GM12878 (cell line): ENCODE measurements around the gene CMC1. TPM values are rescaled to one million over a fixed set of nuclear protein-coding genes. Genes with fewer than 3 reads are reported as not detected.

Experiments used
- ATAC-seq: fragments of 200-7000 bp; cut with Tn5 transposase; 3 replicates; pipeline ENCODE4 v1.9.1; 2020; ENCODE audit warnings: mild to moderate bottlenecking, moderate library complexity
- BruUV-seq: library from RNA; stranded (reverse); fragments of 400-500 nt; replicated peaks from 2 replicates; lab custom pipeline; 2021; lab: Mats Ljungman, UMichigan
- CTCF ChIA-PET: fragments of 300-600 bp; sonication (Branson Sonifier 250); formaldehyde crosslinking; extraction: SDS; loops from one replicate; lab custom pipeline; 2021; ENCODE audit warnings: inconsistent platforms; lab: Yijun Ruan, JAX
- POLR2A ChIA-PET: fragments of 350-600 bp; formaldehyde crosslinking; extraction: SDS; loops from one replicate; lab custom pipeline; 2021; ENCODE audit warnings: inconsistent platforms; lab: Charles Lee
- RAD21 ChIA-PET: fragments of 300-600 bp; sonication (Branson Sonifier 250); formaldehyde crosslinking; loops from one replicate; lab custom pipeline; 2023; ENCODE audit warnings: antibody characterized with exemption; ENCODE audit not compliant: unreplicated experiment; lab: Charles Lee
- SMC1A ChIA-PET: fragments of 300-600 bp; sonication (Branson Sonifier 250); formaldehyde crosslinking; loops from one replicate; lab custom pipeline; 2023; ENCODE audit not compliant: unreplicated experiment, uncharacterized antibody; lab: Charles Lee
- DNase-seq: peaks from one replicate; pipeline ENCODE4 v3.0.0-alpha.2; 2011; ENCODE audit warnings: low read depth, low spot score
- FAIRE-seq: peaks from 3 replicates; lab custom pipeline; 2011; peaks lifted over from hg19 to GRCh38; lab: Jason Lieb, UNC
- H2AFZ ChIP-seq: 2 replicates; pipeline ENCODE4 v1.6.0; 2011; ENCODE audit warnings: low read depth, low read length, control low read depth; ENCODE audit not compliant: control insufficient read depth
- H3K27ac ChIP-seq: 2 replicates; pipeline ENCODE4 v1.5.1; 2011; ENCODE audit warnings: control low read depth; ENCODE audit not compliant: control insufficient read depth, insufficient read depth
- H3K27me3 ChIP-seq, 2 experiments: replicated peaks in 1 of 2; 2 replicates each; pipeline versions ENCODE4 v1.6.0 to v1.6.1; 2011; ENCODE audit warnings: low read length in 1 of 2; ENCODE audit not compliant: control insufficient read depth in 2 of 2, insufficient read depth in 2 of 2
- H3K36me3 ChIP-seq, 2 experiments: 2 replicates each; pipeline ENCODE4 v1.5.1; 2011; ENCODE audit warnings: low read length in 1 of 2; ENCODE audit not compliant: control insufficient read depth in 2 of 2, insufficient read depth in 2 of 2
- H3K4me1 ChIP-seq: 2 replicates; pipeline ENCODE4 v1.6.1; 2011; ENCODE audit warnings: mild to moderate bottlenecking, low read length, moderate library complexity, mixed read lengths; ENCODE audit not compliant: control insufficient read depth, insufficient read depth
- H3K4me2 ChIP-seq: 2 replicates; pipeline ENCODE4 v1.6.0; 2011; ENCODE audit warnings: control low read depth; ENCODE audit not compliant: control insufficient read depth, insufficient read depth
- H3K4me3 ChIP-seq: fragments of 200-600 bp; sonication (generic); 2 replicates; pipeline ENCODE4 v1.5.1; 2016
- H3K79me2 ChIP-seq: 2 replicates; pipeline ENCODE4 v1.6.0; 2011; ENCODE audit warnings: low read length; ENCODE audit not compliant: control insufficient read depth, insufficient read depth
- H3K9ac ChIP-seq: 2 replicates; pipeline ENCODE4 v1.8.0; 2011; ENCODE audit warnings: low read length, control low read depth, mixed read lengths; ENCODE audit not compliant: control insufficient read depth, insufficient read depth
- H3K9me3 ChIP-seq: replicated peaks from 3 replicates; pipeline ENCODE4 v1.5.1; 2011; ENCODE audit warnings: mild to moderate bottlenecking, low read length; ENCODE audit not compliant: control insufficient read depth, insufficient read depth
- H4K20me1 ChIP-seq: 2 replicates; pipeline ENCODE4 v1.6.0; 2011; ENCODE audit not compliant: control insufficient read depth, insufficient read depth
- BMI1 ChIP-seq: fragments of 450-650 bp; IDR thresholded peaks from 2 replicates; pipeline ENCODE4 v1.6.1; 2016; ENCODE audit warnings: mild to moderate bottlenecking, moderate library complexity, borderline replicate concordance
- E4F1 ChIP-seq: fragments of 450-650 bp; IDR thresholded peaks from 2 replicates; pipeline ENCODE4 v1.6.1; 2018; ENCODE audit warnings: borderline replicate concordance, mild to moderate bottlenecking; ENCODE audit not compliant: partially characterized antibody
- EGR1 ChIP-seq, 2 experiments: IDR thresholded peaks; 1 replicate in 1 of 2; 2 replicates in 1 of 2; pipeline ENCODE4 v1.6.1; 2011 to 2012; ENCODE audit warnings: low read depth in 2 of 2, low read length in 2 of 2, borderline replicate concordance in 1 of 2, mild to moderate bottlenecking in 1 of 2, moderate library complexity in 1 of 2
- MTA2 ChIP-seq: fragments of 450-650 bp; IDR thresholded peaks from 2 replicates; pipeline ENCODE4 v1.6.1; 2016; ENCODE audit warnings: low read depth, mild to moderate bottlenecking, moderate library complexity
- MTA3 ChIP-seq: IDR thresholded peaks from 2 replicates; pipeline ENCODE4 v1.6.1; 2012; ENCODE audit warnings: low read length, inconsistent platforms, borderline replicate concordance
- PRDM15 ChIP-seq: fragments of 450-650 bp; formaldehyde crosslinking; IDR thresholded peaks from 2 replicates; pipeline ENCODE4 v1.4.0; 2020; ENCODE audit warnings: mild to moderate bottlenecking, moderate library complexity
- RCOR1 ChIP-seq: conservative IDR thresholded peaks from 2 replicates; pipeline ENCODE4 v1.6.1; 2012; ENCODE audit warnings: low read depth, low read length, improper control_type of control experiment
- SKIL ChIP-seq: fragments of 450-650 bp; IDR thresholded peaks from 2 replicates; pipeline ENCODE4 v1.6.1; 2017; ENCODE audit warnings: mild to moderate bottlenecking, low read depth, inconsistent platforms; ENCODE audit not compliant: poor library complexity, severe bottlenecking
- SMC3 ChIP-seq: IDR thresholded peaks from 2 replicates; pipeline ENCODE4 v1.6.1; 2011; ENCODE audit warnings: low read length, improper control_type of control experiment, borderline replicate concordance
- SUZ12 ChIP-seq: fragments of 200-600 bp; sonication (generic); IDR thresholded peaks from one replicate; pipeline ENCODE4 v1.6.1; 2018; ENCODE audit warnings: antibody characterized with exemption, mild to moderate bottlenecking; ENCODE audit not compliant: unreplicated experiment
- ZBED1 ChIP-seq: IDR thresholded peaks from 2 replicates; pipeline ENCODE4 v1.6.1; 2016; ENCODE audit warnings: borderline replicate concordance
- ZNF24 ChIP-seq: fragments of 450-650 bp; IDR thresholded peaks from 2 replicates; pipeline ENCODE4 v1.6.1; 2017; ENCODE audit warnings: antibody characterized with exemption, mild to moderate bottlenecking
- ZZZ3 ChIP-seq: IDR thresholded peaks from 2 replicates; pipeline ENCODE4 v1.6.1; 2011; ENCODE audit warnings: low read depth; ENCODE audit not compliant: control insufficient read depth, insufficient read length
- WGBS: methylation state at CpG from one replicate; pipeline ENCODE4 v1.1.6; 2016; ENCODE audit warnings: low lambda C conversion rate; ENCODE audit not compliant: insufficient replicate concordance, insufficient coverage; ENCODE audit errors: missing lambda C conversion rate; 5-methylcytosine and 5-hydroxymethylcytosine counted together
- in situ Hi-C: fragments of 300-500 bp; cut with MboI; formaldehyde crosslinking; loops from 9 replicates; pipeline ENCODE4 v1.14.3; 2018; ENCODE audit warnings: mixed read lengths
- intact Hi-C: fragments of 100-400 bp; cut with micrococcal nuclease; formaldehyde crosslinking; loops from one replicate; pipeline ENCODE4 v1.14.2; 2022; ENCODE audit not compliant: unreplicated experiment
- polyA plus RNA-seq, 11 experiments: library from polyadenylated mRNA; depleted of rRNA in 4 of 11; unstranded in 6 of 11; stranded (reverse) in 5 of 11; fragments of >200 nt; fragmentation: Nextera tagmentation in 4 of 11; fragmentation: Illumina TruSeq in 1 of 11; extraction: Ambion mirVana in 4 of 11; extraction: Trizol in 1 of 11; gene quantifications; 1 replicate in 1 of 11; 2 replicates in 10 of 11; pipeline versions ENCODE4 v1.2.1 to v1.2.3, GENCODE V29; 2011 to 2016; ENCODE audit warnings: inconsistent platforms in 2 of 11, missing spikeins in 2 of 11, low read depth in 1 of 11
- total RNA-seq, 4 experiments: library from RNA; depleted of rRNA in 3 of 4; stranded (reverse); fragments of >200 nt in 3 of 4; fragmentation: Illumina TruSeq in 1 of 4; extraction: Trizol in 1 of 4; gene quantifications; 2 replicates each; pipeline versions ENCODE4 v1.2.1 to v1.2.3, GENCODE V29; 2013 to 2021

CMC1 gene
- total and polyA plus RNA-seq, 10 of the 15 experiments (the other 5 are each of a cell fraction or from before 2014, with no cell fraction given), result 12.3 to 118 (median 29.3) TPM

GRCh38 chr3:28348629-28349468, 107.4 kb downstream of the CMC1 start, which contains the start of the genes AZI2 and ZCWPW2:
AZI2 (minus strand) TSS chr3:28348824; CDS start chr3:28340617, 8,207 bp downstream.
ZCWPW2 (plus strand) TSS chr3:28348721; CDS start chr3:28413069, 64,348 bp downstream.
- FAIRE-seq, result peak; percentile 86
- peak; percentile 92 for ATAC-seq
- ChIA-PET CTCF (interaction anchor here (0.9 to 2.0 kb wide), 6 partner anchors 9 to 637 kb away, joined by 3 to 18 read pairs (median 8); no protein-coding TSS in a partner anchor), SMC1A (interaction anchor here (1.1 to 2.4 kb wide), 7 partner anchors 8 to 864 kb away, joined by 3 to 7 read pairs (median 3); partner anchors contain the start of gene SLC4A7), POLR2A (interaction anchor here (0.5 to 1.9 kb wide), 9 partner anchors 9 to 668 kb away, joined by 3 to 17 read pairs (median 4); no protein-coding TSS in a partner anchor), RAD21 (interaction anchor here (0.6 to 1.7 kb wide), 8 partner anchors 8 to 637 kb away, joined by 3 to 8 read pairs (median 4); partner anchors contain the start of gene EOMES)
- Histone ChIP-seq H3K27ac (peak within 1 kb of the TSS; percentile 97), H3K9me3 (no peaks in the 10 kb centered on the region), H2AFZ (peak within 1 kb of the TSS; percentile 87), H4K20me1 (no peaks in the 10 kb centered on the region), H3K79me2 (peaks cover 52% of the 10 kb centered on the region), H3K4me2 (peak within 1 kb of the TSS; percentile 94), H3K4me3 (peak within 1 kb of the TSS; percentile 81), H3K4me1 (no peaks in the 10 kb centered on the region), H3K9ac (peak within 1 kb of the TSS; percentile 98), H3K36me3 (no peaks in the 10 kb centered on the region), H3K27me3 (no peaks in the 10 kb centered on the region)
- intact Hi-C loops (loop anchor here (10.0 kb wide), 1 partner anchor 864 kb away; the partner anchor contains the start of gene SLC4A7), in situ Hi-C loops (loop anchor here (10.0 to 25.0 kb wide), 2 partner anchors 864 to 1212 kb away; partner anchors contain the start of gene SLC4A7)
- BruUV-seq, result no TSS peak
- WGBS, result under 1% methylated on average over 54 of the region's 83 CpGs
- DNase-seq, result peak; percentile 74
- TF ChIP-seq EGR1 (IDR thresholded peaks at IDR 0.05; ENCODE audit: borderline replicate concordance in 1 of 2, low read depth in 2 of 2, low read length in 2 of 2), result peak in 1 of 2 experiments; percentile 73; a peak in 1 of 3 replicates
- TF ChIP-seq BMI1, result 0 out of 2 replicates have a peak, but pooled peaks have one; percentile 37
- TF ChIP-seq ZBED1, result no peak
- TF ChIP-seq SMC3, result no peak
- TF ChIP-seq MTA2, result peak; percentile 57; the same call in 1 of the 2 replicates
- no peak for TF ChIP-seq MTA3
- TF ChIP-seq PRDM15 (CRISPR knock-in tag), result no peak
- no peak for TF ChIP-seq SUZ12
- 0 out of 2 replicates have a peak, but pooled peaks have one; percentile 41 for TF ChIP-seq ZNF24
- TF ChIP-seq SKIL, result no peak
- TF ChIP-seq ZZZ3, result no peak
- peak; percentile 48 for TF ChIP-seq E4F1
- no peak for TF ChIP-seq RCOR1
